ENCODE results near the gene SCAMP4. TPM values are rescaled to one million over a fixed set of nuclear protein-coding genes. Genes with fewer than 3 reads are reported as not detected.

SCAMP4 gene
- total RNA-seq, 1 experiment from 2014 or later: 81.3 TPM

GRCh38 chr19:1969176-1970002 lies 64.2 kb downstream of the SCAMP4 start:
- Mint-ChIP-seq H3K27me3 (ENCODE audit: low read depth) (no peaks in the 10 kb centered on the region), H3K27ac (0 out of 2 replicates have a peak overlapping the region, but pooled peaks have one; percentile 49), H3K4me3 (no peak overlapping the region), H3K36me3 (peaks cover 2% of the 10 kb centered on the region), H3K4me1 (no peaks in the 10 kb centered on the region), H3K9me3 (no peaks in the 10 kb centered on the region)
- DNase-seq (ENCODE audit: low spot score) (no peak), ATAC-seq (no peak)
- TF ChIP-seq, protein P1, sequence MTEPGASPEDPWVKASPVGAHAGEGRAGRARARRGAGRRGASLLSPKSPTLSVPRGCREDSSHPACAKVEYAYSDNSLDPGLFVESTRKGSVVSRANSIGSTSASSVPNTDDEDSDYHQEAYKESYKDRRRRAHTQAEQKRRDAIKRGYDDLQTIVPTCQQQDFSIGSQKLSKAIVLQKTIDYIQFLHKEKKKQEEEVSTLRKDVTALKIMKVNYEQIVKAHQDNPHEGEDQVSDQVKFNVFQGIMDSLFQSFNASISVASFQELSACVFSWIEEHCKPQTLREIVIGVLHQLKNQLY (CRISPR knock-in tag; IDR thresholded peaks at IDR 0.05): no peak
- TF ChIP-seq TEAD1 (CRISPR knock-in tag; IDR thresholded peaks at IDR 0.05) (no peak), ZBTB21 (CRISPR knock-in tag; IDR thresholded peaks at IDR 0.05; ENCODE audit: borderline replicate concordance) (no peak), CBFB (CRISPR knock-in tag; IDR thresholded peaks at IDR 0.05; ENCODE audit: low read depth) (no peak), ZNF138 (CRISPR knock-in tag; conservative IDR thresholded peaks at IDR 0.05) (no peak), NFYB (CRISPR knock-in tag; conservative IDR thresholded peaks at IDR 0.05; ENCODE audit: low read depth) (no peak), GTF2I (CRISPR knock-in tag; conservative IDR thresholded peaks at IDR 0.05) (no peak), MXD4 (CRISPR knock-in tag; IDR thresholded peaks at IDR 0.05; ENCODE audit: borderline replicate concordance) (no peak), ZNF396 (CRISPR knock-in tag; IDR thresholded peaks at IDR 0.05; ENCODE audit: borderline replicate concordance) (no peak), ZNF232 (CRISPR knock-in tag; IDR thresholded peaks at IDR 0.05) (no peak), OVOL2 (CRISPR knock-in tag; IDR thresholded peaks at IDR 0.05; ENCODE audit: borderline replicate concordance) (no peak), ATF2 (CRISPR knock-in tag; IDR thresholded peaks at IDR 0.05; ENCODE audit: borderline replicate concordance, low read depth) (no peak), TEAD4 (CRISPR knock-in tag; IDR thresholded peaks at IDR 0.05) (no peak), JUN (CRISPR knock-in tag; IDR thresholded peaks at IDR 0.05) (no peak)
- TF ChIP-seq, protein P2, sequence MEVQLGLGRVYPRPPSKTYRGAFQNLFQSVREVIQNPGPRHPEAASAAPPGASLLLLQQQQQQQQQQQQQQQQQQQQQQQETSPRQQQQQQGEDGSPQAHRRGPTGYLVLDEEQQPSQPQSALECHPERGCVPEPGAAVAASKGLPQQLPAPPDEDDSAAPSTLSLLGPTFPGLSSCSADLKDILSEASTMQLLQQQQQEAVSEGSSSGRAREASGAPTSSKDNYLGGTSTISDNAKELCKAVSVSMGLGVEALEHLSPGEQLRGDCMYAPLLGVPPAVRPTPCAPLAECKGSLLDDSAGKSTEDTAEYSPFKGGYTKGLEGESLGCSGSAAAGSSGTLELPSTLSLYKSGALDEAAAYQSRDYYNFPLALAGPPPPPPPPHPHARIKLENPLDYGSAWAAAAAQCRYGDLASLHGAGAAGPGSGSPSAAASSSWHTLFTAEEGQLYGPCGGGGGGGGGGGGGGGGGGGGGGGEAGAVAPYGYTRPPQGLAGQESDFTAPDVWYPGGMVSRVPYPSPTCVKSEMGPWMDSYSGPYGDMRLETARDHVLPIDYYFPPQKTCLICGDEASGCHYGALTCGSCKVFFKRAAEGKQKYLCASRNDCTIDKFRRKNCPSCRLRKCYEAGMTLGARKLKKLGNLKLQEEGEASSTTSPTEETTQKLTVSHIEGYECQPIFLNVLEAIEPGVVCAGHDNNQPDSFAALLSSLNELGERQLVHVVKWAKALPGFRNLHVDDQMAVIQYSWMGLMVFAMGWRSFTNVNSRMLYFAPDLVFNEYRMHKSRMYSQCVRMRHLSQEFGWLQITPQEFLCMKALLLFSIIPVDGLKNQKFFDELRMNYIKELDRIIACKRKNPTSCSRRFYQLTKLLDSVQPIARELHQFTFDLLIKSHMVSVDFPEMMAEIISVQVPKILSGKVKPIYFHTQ (CRISPR knock-in tag; IDR thresholded peaks at IDR 0.05): no peak
- TF ChIP-seq, protein P3, sequence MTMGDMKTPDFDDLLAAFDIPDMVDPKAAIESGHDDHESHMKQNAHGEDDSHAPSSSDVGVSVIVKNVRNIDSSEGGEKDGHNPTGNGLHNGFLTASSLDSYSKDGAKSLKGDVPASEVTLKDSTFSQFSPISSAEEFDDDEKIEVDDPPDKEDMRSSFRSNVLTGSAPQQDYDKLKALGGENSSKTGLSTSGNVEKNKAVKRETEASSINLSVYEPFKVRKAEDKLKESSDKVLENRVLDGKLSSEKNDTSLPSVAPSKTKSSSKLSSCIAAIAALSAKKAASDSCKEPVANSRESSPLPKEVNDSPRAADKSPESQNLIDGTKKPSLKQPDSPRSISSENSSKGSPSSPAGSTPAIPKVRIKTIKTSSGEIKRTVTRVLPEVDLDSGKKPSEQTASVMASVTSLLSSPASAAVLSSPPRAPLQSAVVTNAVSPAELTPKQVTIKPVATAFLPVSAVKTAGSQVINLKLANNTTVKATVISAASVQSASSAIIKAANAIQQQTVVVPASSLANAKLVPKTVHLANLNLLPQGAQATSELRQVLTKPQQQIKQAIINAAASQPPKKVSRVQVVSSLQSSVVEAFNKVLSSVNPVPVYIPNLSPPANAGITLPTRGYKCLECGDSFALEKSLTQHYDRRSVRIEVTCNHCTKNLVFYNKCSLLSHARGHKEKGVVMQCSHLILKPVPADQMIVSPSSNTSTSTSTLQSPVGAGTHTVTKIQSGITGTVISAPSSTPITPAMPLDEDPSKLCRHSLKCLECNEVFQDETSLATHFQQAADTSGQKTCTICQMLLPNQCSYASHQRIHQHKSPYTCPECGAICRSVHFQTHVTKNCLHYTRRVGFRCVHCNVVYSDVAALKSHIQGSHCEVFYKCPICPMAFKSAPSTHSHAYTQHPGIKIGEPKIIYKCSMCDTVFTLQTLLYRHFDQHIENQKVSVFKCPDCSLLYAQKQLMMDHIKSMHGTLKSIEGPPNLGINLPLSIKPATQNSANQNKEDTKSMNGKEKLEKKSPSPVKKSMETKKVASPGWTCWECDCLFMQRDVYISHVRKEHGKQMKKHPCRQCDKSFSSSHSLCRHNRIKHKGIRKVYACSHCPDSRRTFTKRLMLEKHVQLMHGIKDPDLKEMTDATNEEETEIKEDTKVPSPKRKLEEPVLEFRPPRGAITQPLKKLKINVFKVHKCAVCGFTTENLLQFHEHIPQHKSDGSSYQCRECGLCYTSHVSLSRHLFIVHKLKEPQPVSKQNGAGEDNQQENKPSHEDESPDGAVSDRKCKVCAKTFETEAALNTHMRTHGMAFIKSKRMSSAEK (CRISPR knock-in tag; IDR thresholded peaks at IDR 0.05; ENCODE audit: borderline replicate concordance): no peak
- TF ChIP-seq, protein P4, sequence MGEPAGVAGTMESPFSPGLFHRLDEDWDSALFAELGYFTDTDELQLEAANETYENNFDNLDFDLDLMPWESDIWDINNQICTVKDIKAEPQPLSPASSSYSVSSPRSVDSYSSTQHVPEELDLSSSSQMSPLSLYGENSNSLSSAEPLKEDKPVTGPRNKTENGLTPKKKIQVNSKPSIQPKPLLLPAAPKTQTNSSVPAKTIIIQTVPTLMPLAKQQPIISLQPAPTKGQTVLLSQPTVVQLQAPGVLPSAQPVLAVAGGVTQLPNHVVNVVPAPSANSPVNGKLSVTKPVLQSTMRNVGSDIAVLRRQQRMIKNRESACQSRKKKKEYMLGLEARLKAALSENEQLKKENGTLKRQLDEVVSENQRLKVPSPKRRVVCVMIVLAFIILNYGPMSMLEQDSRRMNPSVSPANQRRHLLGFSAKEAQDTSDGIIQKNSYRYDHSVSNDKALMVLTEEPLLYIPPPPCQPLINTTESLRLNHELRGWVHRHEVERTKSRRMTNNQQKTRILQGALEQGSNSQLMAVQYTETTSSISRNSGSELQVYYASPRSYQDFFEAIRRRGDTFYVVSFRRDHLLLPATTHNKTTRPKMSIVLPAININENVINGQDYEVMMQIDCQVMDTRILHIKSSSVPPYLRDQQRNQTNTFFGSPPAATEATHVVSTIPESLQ (CRISPR knock-in tag; IDR thresholded peaks at IDR 0.05): no peak
- TF ChIP-seq, protein P5, sequence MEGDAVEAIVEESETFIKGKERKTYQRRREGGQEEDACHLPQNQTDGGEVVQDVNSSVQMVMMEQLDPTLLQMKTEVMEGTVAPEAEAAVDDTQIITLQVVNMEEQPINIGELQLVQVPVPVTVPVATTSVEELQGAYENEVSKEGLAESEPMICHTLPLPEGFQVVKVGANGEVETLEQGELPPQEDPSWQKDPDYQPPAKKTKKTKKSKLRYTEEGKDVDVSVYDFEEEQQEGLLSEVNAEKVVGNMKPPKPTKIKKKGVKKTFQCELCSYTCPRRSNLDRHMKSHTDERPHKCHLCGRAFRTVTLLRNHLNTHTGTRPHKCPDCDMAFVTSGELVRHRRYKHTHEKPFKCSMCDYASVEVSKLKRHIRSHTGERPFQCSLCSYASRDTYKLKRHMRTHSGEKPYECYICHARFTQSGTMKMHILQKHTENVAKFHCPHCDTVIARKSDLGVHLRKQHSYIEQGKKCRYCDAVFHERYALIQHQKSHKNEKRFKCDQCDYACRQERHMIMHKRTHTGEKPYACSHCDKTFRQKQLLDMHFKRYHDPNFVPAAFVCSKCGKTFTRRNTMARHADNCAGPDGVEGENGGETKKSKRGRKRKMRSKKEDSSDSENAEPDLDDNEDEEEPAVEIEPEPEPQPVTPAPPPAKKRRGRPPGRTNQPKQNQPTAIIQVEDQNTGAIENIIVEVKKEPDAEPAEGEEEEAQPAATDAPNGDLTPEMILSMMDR (IDR thresholded peaks at IDR 0.05): no peak
- ChIA-PET CTCF (no interaction called here), POLR2A (interaction anchor here (2.3 kb wide), 1 partner anchor 11 kb away, joined by 5 read pairs; no protein-coding TSS in a partner anchor)
